ENCODE results near the gene TTC23L.

The TTC23L gene

GRCh38 chr5:34857894-34858293, 18.9 kb downstream of the TTC23L start:
- TF ChIP-seq CTCF (conservative IDR thresholded peaks at IDR 0.05), result no peak
- H3K27ac ChIP-seq, result no peak overlapping the region

- H3K27ac ChIP-seq, result no peak overlapping the region
- TF ChIP-seq CTCF (conservative IDR thresholded peaks at IDR 0.05), result no peak
Measured at GRCh38 chr5:34858790-34859189, 19.8 kb downstream of the TTC23L start.

- H3K27ac ChIP-seq, result no peak overlapping the region
- no peak for TF ChIP-seq CTCF (conservative IDR thresholded peaks at IDR 0.05)
Measured at GRCh38 chr5:34859253-34859652, 20.3 kb downstream of the TTC23L start.

- TF ChIP-seq CTCF (conservative IDR thresholded peaks at IDR 0.05), result no peak
- H3K27ac ChIP-seq, result no peak overlapping the region
Measured at GRCh38 chr5:34863946-34864345, 25.0 kb downstream of the TTC23L start.

- TF ChIP-seq CTCF (conservative IDR thresholded peaks at IDR 0.05), result no peak
Measured at GRCh38 chr5:34865091-34865490, 26.1 kb downstream of the TTC23L start.

GRCh38 chr5:34866989-34867471, 28.1 kb downstream of the TTC23L start:
- no peak for TF ChIP-seq CTCF (conservative IDR thresholded peaks at IDR 0.05)
- H3K27ac ChIP-seq, result no peak overlapping the region

More at GRCh38 chr5:34865091-34865490, 26.1 kb downstream of the TTC23L start:
- H3K27ac ChIP-seq, result no peak overlapping the region

- TF ChIP-seq CTCF (conservative IDR thresholded peaks at IDR 0.05), result no peak
- H3K27ac ChIP-seq, result no peak overlapping the region
Measured at GRCh38 chr5:34867660-34868059, 28.7 kb downstream of the TTC23L start.

All from VCaP (cell line).